Skin of body (tissue), 2 donors: ENCODE data around the gene SMARCA2. TPM values are rescaled to one million over a fixed set of nuclear protein-coding genes. Genes with fewer than 3 reads are reported as not detected.
"Not testable (repeated sequence)": the region's sequence is repeated elsewhere in the genome, so short reads cannot be mapped to it uniquely, and the experiment has no call there.

ENCODE experiments used
- DNase-seq: peaks from one replicate; lab custom pipeline; 2025; lab: John Stamatoyannopoulos, UW
- total RNA-seq: library from RNA; depleted of rRNA; stranded (reverse); fragments of >200 nt; gene quantifications from one replicate; pipeline ENCODE4 v1.2.3, GENCODE V29; 2014

The SMARCA2 gene
- total RNA-seq, 1 donor from 2014 or later, result 180 TPM

DNA sequence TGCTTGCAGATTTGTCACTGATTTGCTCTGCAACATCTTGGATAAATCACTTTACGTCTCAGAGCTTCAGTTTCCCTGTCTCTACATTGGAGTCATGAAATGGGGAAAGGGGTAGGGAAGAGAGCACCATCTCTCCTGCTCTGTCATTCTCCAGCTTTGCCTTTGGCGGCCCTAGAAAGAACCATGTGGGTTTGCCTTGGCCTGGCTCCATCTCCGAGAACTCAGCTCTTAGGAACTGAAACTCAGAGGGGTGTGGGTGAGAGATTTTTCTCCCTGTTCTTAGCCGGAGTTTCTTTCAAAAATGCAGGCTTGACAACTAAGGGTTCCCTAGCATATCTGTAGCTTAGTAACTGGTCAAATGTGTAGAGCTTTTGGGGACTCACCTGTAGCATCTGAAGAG, 123.5 kb downstream of the SMARCA2 start:
- no peak for DNase-seq

DNA sequence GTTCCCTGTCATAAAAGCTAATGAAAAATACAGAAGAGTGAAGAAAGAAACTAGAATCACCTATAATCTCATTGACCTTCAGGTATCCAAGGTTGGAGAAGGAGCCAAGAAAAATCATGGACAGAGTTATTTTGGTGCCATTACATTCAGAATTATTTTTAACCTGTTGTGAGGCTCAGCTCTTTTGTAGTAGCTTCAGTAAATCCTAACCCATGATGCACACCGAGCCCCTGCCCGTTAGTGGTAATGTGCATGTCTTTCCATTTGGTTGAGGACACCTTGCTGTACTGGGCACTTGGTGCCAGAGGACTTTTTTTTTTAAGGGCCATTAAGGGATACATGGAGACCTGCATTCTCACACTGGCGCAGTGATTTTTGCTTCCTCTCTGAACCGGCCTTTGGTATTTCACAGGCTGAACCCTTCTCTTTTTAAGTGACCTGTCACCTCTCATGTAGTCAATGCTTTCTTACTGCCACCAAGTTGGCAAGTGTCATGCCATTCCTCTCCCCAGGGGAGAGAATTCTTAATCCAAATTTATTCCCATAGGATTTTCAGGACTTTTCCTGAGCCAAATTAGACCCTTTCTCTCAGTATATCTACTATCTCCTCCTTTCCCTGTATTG, 125.6 kb downstream of the SMARCA2 start:
- DNase-seq, result no peak

DNA sequence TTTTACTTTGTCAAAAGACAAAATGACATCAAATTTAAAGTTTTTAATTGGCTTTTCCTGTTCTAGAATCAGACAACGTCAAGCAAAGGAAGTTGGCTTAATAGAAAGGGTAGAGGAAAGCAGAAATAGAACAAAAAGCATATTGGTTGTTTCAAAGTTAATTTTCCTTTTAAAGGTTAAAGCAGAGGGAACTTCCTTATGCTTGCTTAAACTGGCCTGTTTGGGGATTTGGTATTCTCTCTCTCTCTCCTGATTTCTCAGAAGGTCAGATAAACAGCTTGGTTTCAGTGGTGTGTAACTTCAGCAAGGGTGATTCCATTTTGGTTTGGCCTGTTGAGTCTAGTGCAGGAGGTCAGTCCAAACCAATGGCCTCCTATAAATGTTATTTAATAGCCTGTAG, 127.1 kb downstream of the SMARCA2 start:
- DNase-seq, result no peak

DNA sequence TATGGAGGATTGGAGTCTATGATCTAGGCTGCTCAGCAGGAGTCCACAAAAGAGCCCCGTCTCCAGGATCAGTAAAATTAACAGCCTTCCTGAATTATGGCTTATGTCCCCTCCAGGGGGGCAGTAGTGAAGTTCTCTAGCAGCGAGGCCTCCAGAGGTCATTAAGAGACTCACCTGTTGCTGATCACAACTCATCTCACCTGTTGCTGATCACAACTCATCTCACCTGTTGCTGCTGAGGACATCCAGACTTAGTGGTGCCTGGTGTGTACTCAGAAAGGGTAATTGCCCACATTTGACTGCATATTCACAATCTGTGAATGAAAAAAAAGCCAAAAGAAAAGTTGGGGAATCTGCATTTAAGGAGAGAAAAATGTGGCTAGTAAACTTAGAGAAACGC, 129.5 kb downstream of the SMARCA2 start:
- DNase-seq, result no peak

DNA sequence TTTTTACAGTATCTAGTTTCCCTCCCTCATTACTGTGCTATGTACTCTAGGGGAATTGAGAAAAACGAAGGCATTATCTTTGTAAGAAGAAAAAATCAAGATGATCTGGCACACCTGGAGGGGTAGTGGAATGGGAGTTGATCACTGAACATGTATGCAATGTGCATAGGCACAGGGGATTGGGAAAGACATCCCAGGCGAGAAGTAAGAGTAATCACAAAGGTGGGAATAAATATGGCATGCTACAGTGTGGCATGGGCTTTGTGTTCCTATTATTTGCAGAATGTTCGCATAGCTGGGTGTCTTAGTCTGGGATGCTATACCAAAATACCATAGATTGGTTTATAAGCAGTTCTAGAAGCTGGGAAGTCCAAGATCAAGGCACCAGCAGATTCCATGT, 130.6 kb downstream of the SMARCA2 start:
- no peak for DNase-seq

DNA sequence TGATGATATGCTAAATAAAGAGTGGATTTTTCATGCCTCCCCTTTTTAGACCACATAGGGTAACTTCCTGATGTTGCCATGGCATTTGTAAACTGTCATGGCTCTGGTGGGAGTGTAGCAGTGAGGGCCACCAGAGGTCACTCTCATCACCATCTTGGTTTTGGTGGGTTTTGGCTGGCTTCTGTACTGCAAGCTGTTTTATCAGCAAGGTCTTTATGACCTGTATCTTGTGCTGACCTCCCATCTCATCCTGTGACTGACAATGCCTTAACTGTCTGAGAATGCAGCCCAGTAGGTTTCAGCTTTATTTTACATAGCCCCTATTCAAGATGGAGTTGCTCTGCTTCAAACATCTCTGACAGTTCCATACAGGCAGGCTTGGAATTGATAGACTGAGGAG, 131.6 kb downstream of the SMARCA2 start:
- DNase-seq, result not testable (repeated sequence)

DNA sequence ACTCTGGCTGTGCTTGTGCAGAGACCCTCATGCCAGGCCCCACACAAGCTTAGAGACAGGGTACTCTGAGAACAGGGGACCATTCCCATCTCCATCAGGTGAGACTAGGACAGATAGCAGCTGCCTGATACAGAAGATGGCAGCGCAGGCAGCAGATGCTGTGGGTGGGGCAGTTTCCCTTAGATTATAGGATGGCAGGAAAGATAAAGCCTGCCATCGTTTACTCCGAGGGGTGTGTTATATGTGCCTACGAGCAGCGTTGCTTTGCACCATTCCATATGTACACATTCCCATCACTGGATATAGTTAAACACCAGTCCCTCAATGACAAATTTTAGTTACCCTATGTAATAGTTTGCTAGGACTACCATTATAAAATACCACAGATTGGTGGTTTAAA, 135.2 kb downstream of the SMARCA2 start:
- no peak for DNase-seq

DNA sequence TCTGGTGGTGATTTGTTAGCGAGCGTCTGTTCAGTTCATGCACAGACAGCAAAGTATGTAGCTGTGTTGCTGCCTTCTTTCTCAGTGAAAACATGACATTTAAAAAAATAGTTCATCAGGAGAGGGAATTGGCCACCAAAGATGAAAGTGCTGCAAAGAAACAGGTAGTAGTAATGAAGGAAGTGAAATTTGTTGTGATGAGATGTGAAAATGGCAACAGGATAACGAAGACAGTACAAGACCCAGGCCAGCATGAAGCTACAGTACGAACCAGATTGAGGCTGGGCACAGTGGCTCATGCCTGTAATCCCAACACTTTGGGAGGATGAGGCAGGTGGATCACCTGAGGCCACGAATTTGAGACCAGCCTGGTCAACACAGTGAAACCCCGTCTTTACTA, 136.0 kb downstream of the SMARCA2 start:
- DNase-seq, result no peak

DNA sequence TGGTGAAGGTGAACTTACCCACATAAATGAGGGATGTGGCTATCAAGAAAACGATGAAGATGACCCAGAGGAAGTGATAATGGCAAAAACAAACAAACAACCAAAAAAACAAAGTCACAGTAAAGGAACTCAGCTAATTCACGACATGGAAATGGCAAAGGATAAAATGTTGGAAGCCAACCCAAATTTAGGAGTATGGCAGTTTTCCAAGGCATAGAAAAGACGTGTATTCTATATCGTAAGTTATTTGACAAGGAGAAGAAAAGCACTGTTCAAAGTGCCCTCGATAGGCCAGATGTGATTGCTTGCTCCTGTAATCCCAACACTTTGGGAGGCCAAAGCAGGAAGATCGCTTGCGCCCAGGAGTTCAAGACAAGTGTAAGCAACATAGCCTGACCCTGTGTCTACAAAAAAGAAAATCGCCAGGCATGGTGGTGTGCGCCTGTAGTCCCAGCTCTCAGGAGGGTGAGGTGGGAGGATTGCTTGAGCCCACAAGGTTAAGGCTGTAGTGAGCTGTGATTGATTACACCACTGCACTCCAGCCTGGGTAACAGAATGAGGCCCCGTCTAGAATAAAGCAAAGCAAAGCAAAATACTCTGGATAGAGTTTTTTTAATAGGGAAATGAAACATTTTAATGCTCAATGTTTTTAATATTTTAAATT, 138.0 kb downstream of the SMARCA2 start:
- DNase-seq, result no peak

DNA sequence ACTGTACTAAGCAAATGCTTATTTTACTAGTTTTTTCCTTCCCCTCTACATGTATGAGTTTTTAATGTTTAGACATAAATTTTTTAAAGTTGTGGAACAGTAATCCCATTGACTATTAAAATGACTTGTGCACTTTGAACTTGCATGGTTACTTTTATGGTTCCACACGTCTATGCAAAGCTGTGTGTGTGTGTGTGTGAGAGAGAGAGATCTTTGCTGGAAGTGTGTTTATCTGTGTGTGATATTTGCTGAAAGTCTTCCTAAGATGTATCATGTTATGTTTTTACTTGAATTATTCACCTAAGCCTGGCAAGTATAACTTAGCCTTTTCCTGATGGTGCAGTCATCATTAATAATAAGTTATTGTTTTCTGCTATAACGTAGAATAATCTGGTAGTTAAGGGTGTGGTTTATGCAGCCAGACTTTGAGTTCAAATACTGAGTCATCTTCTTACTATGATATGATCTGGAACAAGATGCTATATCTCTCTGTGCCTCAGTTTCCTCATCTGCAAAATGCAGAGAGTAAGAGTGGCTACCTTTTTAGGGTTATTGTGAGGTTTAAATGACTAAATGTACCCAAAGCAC, 138.6 kb downstream of the SMARCA2 start:
- DNase-seq, result no peak

DNA sequence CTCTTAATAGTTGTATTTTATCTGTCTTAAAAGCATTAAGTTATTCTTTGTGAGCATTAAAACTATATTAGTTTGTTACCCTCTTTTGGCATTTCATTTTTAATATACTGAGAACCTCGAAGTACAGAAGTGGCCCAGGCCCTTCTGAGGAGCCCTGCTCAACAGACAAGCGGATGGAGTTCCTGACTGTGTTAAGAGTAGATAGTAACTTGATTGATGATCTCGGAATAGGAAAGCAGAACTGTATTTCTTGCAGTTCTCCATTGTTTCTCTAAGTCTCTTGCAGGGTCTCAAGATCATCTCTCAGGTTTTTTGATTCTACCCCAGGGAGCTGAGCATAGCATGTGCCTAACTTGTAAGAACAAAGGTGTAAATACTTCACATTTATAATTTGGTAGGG, 139.6 kb downstream of the SMARCA2 start:
- DNase-seq, result no peak

DNA sequence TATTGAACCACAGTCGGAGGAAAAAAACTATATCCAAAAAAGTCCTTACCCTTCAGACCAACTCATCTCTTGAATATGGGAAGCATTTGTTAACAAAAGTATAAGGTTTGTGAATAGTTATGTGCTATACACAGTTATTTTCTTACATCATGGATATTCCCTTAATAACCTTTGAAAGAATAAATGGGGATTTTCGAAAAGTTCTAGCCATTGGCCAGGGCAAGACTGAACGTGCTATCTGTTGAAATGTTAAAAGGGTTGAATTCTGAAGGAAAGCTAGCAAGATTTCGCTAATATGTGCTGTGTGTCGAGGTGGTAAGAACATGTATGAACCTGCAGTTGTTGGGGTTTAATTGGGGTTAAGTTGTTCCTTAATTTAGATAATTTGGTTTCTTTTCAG, 140.8 kb downstream of the SMARCA2 start:
- DNase-seq, result no peak

DNA sequence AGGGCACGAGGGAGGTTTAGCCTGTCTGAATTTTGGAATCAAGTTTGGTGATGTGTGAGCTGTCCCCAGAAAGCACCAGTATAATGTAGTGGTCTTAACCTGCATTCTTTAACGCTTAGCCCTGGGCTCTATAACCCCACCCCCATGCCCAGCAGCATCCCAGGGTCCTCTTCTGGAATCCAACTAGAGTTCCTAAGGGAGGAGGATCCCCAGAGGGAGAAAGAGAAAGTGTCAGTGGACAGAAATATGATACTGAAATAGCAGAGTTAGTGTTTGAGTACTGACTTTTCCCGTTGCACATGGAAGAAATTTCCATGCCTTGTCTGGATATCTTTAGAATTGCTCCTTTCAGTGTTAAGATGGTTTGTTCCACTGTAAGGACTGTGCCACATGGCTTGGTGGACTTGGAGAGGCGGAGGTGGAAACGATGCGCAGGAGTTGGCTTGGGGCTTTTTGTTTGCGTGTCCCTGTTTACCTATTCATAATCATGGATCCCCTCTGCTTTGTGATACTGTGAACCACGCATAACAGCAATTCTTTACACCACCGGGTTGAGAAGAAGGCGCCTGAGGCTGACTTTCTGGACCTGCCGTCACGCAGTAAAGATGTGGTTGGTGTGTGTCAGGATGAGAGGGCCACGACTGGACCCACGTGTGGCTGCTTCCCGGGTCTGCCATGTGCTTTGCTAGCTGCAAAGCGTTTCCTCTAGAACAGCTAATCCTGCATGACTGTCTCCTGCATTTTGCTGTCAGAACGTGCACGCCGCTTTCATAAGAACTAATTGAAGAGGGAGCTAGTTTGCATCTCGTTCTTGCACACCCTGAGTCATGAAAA, 142.3 kb downstream of the SMARCA2 start:
- peak; percentile 47 for DNase-seq

DNA sequence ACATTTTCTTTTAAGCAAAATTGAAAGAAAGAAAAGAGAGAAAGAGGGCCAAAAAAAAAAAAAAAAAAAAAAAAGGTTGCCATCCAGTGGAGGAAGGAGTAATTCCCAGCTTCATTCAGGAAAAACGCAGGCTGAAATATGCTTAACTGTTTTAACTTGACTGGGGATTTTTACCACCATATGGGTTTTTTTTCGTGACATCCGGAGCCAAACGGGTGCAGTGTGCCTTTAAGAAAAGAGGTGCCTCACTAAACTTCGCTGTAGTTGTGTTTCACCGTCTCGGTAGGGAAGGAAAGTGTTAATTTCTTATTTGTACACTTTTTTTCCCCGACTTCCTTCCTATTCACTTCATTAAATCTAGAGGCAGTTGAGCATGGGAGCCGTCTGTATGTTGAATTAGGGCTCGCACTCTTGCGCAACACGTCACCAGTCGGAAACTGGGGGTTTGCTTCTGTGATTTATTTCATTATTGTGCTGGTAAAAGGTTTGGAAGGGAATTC, 143.0 kb downstream of the SMARCA2 start:
- peak; percentile 53 for DNase-seq

DNA sequence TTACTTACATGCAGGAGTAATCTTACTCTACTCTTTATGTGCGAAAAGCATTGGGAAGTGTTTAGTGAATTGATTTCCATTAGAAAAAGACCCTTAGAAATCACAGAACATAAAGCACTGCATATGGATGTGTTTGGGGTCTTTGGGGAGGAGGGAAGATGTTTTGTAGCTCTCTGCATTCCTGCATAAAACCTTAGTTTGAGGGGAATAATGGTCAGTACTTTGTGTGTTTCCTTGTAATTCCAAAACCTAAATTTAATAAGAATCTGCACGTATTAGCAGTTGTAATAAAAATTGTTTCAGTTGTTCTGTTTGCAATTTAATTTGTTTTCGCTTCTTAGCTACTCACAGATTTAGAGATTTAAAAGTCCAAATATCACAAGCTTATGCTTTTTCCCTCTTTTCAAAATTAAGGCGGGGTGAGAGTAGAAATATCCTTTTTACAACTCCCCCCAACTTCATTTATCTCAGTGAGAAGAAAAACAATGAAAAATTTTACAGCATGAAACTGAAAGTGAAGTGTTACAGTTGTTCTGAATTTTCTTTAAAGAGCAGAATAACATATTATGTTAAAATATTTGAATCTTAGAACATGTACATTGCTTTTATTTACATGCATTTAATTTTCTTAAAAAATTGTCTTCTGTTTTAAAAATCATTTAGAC, 143.8 kb downstream of the SMARCA2 start:
- no peak for DNase-seq

DNA sequence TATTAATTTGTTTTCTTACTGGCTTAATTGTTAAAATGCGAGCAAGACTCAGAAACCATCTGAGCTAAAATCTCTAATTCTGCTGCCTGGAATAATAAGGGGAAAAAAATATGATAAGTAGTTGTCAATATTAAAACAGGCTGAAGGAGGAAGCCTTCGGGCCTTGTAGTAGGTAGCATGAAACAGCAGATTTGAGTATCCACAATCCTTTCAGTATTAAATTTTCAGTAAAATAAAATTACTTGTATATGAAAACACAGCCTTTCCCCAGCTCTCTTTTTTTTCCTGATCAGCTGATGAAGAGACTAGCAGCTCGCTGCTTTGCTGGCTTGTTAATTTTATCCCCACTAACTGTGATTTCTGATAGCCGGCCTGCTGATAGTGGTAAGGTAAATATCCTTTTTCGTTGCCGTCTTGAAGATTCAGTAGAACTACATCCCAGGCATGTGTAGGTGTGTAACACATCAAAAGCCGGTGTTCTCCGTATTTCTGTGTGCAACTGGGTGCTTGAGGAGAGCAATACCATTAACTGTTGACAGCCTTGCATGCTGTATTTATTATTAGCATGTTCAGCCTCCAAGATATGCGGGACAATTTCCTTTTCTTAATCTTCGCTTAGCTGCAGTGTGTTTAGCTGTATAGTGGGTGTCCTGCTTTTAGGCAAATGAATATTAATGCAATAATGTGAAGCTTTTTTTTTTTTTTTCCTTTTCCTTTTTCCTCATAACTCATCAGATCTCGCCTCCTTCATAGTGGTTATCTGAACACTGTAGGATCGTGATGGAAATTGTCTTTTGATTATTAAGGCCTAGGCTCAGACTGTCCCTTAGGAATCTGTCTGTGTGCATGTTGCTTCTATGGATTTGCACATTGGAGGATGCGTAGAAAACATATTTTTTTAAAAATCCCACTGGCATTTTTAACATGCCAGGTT, 144.6 kb downstream of the SMARCA2 start:
- peak; percentile 36 for DNase-seq

DNA sequence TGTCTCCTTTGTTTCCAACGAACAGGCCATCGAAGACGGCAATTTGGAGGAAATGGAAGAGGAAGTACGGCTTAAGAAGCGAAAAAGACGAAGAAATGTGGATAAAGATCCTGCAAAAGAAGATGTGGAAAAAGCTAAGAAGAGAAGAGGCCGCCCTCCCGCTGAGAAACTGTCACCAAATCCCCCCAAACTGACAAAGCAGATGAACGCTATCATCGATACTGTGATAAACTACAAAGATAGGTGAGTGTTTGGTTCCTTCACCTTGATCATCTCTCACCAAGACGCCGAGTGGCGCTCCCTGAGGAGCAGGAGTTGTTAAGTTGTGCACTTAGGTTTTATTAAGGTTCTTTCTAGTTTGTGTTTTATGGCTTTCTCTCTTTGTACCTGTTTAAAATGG, 146.5 kb downstream of the SMARCA2 start:
- no peak for DNase-seq

DNA sequence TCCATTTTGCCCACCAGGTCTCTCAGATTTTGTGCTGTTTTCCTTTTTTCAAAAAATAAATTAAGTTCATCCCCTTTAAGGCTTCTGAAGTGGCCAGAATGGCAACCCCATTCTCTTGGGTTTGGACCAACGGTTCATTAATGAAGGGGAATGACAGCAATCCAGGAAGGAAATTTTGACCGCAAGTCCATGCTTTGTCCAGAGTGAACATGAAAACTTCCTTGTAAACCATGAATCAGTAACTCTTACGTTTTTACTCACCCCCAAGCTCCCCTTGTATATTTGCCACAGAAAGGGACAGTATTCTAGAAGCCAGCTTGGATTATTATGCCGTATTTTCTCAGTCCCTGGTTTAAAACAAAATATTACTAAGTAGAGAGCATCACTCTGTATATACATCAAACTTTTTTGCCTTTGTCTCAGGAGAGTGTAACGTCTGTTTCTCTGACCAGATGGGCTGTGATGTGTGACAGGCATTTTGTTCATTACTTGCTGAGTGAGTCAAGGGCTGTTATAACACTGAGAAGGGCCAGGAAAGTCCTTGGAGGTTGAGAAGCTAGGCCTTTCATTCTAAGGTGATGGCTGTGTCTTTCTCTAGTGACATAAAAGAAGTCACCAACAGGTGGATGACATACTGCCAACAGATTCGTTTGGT, 148.2 kb downstream of the SMARCA2 start:
- DNase-seq, result no peak

DNA sequence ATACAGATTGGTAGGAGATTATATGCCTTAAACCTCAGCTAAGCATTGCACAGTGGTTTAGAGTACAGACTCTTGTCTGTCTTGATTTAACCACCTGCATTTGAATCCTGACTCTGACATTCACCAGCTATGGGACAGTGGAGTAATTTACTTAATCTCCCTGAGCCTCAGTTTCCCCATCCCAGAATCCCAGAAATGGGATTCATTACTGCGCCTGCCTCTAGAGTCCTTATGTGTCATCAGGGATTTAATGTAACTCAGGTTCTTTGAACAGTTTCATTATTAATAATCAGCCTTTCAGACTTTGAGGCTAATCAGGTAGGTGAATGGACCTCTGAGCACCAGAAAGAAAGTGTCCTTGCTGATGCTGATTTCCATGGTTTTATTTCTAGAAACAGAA, 149.1 kb downstream of the SMARCA2 start:
- no peak for DNase-seq

DNA sequence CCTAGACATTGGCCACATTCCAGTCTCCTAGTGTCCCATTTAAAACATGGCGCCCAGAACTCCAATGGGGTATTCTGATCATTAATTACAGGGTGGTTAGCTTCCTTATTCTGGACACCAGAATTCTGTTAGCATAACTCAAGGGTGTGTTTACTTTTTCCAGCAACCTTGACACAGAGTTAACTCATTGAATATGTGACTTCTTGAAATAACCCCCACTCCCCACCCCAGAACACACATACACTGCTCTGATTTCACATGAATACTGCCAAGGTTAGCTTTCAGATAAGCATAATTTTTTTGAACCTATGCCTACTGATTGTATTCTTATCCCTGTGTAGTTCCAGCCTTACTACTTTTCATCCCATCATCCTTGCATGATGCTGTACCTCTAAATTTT, 151.1 kb downstream of the SMARCA2 start:
- DNase-seq, result no peak
